ENCODE data around the gene MAPKAPK3.

The MAPKAPK3 gene

GRCh38 chr3:50623840-50624474 lies 7.0 kb downstream of the MAPKAPK3 start:
- no peak for DNase-seq (ENCODE audit: low read depth)
- no peak overlapping the region for H3K4me3 ChIP-seq (replicated peaks; ENCODE audit: low read depth, low read length)
- no peak for TF ChIP-seq CTCF (IDR thresholded peaks at IDR 0.05; ENCODE audit: low read length, missing control alignments)

- no peak overlapping the region for H3K4me3 ChIP-seq (replicated peaks; ENCODE audit: low read depth, low read length)
- TF ChIP-seq CTCF (IDR thresholded peaks at IDR 0.05; ENCODE audit: low read length, missing control alignments), result no peak
Observed at GRCh38 chr3:50624634-50625033, 7.7 kb downstream of the MAPKAPK3 start.

GRCh38 chr3:50625231-50626182 lies 8.6 kb downstream of the MAPKAPK3 start:
- H3K4me3 ChIP-seq (replicated peaks; ENCODE audit: low read depth, low read length), result no peak overlapping the region
- DNase-seq (ENCODE audit: low read depth), result no peak
- TF ChIP-seq CTCF (IDR thresholded peaks at IDR 0.05; ENCODE audit: low read length, missing control alignments), result no peak

More at GRCh38 chr3:50624634-50625033, 7.7 kb downstream of the MAPKAPK3 start:
- no peak for DNase-seq (ENCODE audit: low read depth)

- DNase-seq (ENCODE audit: low read depth), result no peak
- no peak for TF ChIP-seq CTCF (IDR thresholded peaks at IDR 0.05; ENCODE audit: low read length, missing control alignments)
- no peak overlapping the region for H3K4me3 ChIP-seq (replicated peaks; ENCODE audit: low read depth, low read length)
Observed at GRCh38 chr3:50626401-50626800, 9.4 kb downstream of the MAPKAPK3 start.

- TF ChIP-seq CTCF (IDR thresholded peaks at IDR 0.05; ENCODE audit: low read length, missing control alignments), result peak; percentile 36
- H3K4me3 ChIP-seq (replicated peaks; ENCODE audit: low read depth, low read length), result no peak overlapping the region
- DNase-seq (ENCODE audit: low read depth), result peak; percentile 34
Observed at GRCh38 chr3:50627407-50628051, 10.6 kb downstream of the MAPKAPK3 start.

GRCh38 chr3:50628601-50629000 lies 11.7 kb downstream of the MAPKAPK3 start:
- no peak overlapping the region for H3K4me3 ChIP-seq (replicated peaks; ENCODE audit: low read depth, low read length)
- TF ChIP-seq CTCF (IDR thresholded peaks at IDR 0.05; ENCODE audit: low read length, missing control alignments), result no peak
- DNase-seq (ENCODE audit: low read depth), result no peak

All from fibroblast of pulmonary artery (primary cell).